Uterus (tissue), 2 donors: ENCODE results near the gene CCDC196.

Source experiments
- POLR2A ChIP-seq, 2 donors: fragments of 450-650 bp; IDR thresholded peaks; one replicate each; pipeline ENCODE4 v1.6.1; 2016; ENCODE audit warnings: antibody characterized with exemption in 2 of 2, mild to moderate bottlenecking in 1 of 2, moderate library complexity in 1 of 2
- TF ChIP-seq, protein P1 (sequence below), 4 experiments: fragments of 200-600 bp in 2 of 4; fragments of 450-650 bp in 2 of 4; sonication (generic) in 2 of 4; IDR thresholded peaks; one replicate each; pipeline ENCODE4 v1.5.1; 2016 to 2019; ENCODE audit warnings: antibody characterized with exemption in 4 of 4, mild to moderate bottlenecking in 2 of 4, moderate library complexity in 1 of 4

DNA sequence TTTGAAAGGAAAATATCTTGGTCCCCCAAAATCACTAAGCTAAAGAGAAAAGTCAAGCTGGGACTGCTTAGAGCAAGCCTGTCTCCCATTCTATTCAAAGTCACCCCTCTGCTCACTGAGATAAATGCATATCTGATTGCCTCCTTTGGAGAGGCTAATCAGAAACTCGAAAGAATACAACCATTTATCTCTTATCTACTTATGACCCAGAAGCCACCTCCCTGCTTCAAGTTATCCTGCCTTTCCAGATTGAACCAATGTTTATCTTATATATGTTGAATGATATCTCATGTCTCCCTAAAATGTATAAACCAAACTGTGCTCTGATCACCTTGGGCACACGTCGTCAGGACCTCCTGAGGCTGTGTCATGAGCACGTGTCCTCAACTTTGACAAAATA lies 14.6 kb upstream of the CCDC196 start:
- TF ChIP-seq POLR2A (IDR thresholded peaks at IDR 0.05) = no peak
- TF ChIP-seq, protein P1, sequence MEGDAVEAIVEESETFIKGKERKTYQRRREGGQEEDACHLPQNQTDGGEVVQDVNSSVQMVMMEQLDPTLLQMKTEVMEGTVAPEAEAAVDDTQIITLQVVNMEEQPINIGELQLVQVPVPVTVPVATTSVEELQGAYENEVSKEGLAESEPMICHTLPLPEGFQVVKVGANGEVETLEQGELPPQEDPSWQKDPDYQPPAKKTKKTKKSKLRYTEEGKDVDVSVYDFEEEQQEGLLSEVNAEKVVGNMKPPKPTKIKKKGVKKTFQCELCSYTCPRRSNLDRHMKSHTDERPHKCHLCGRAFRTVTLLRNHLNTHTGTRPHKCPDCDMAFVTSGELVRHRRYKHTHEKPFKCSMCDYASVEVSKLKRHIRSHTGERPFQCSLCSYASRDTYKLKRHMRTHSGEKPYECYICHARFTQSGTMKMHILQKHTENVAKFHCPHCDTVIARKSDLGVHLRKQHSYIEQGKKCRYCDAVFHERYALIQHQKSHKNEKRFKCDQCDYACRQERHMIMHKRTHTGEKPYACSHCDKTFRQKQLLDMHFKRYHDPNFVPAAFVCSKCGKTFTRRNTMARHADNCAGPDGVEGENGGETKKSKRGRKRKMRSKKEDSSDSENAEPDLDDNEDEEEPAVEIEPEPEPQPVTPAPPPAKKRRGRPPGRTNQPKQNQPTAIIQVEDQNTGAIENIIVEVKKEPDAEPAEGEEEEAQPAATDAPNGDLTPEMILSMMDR (IDR thresholded peaks at IDR 0.05) = no peak
